ENCODE measurements around the gene EFNA4. TPM values are rescaled to one million over a fixed set of nuclear protein-coding genes. Genes with fewer than 3 reads are reported as not detected.

EFNA4 gene
- total and polyA plus RNA-seq, 9 of the 15 experiments (the other 6 are each of a cell fraction or from before 2014, with no cell fraction given) = 0.68 to 7.4 (median 6.1) TPM

DNA sequence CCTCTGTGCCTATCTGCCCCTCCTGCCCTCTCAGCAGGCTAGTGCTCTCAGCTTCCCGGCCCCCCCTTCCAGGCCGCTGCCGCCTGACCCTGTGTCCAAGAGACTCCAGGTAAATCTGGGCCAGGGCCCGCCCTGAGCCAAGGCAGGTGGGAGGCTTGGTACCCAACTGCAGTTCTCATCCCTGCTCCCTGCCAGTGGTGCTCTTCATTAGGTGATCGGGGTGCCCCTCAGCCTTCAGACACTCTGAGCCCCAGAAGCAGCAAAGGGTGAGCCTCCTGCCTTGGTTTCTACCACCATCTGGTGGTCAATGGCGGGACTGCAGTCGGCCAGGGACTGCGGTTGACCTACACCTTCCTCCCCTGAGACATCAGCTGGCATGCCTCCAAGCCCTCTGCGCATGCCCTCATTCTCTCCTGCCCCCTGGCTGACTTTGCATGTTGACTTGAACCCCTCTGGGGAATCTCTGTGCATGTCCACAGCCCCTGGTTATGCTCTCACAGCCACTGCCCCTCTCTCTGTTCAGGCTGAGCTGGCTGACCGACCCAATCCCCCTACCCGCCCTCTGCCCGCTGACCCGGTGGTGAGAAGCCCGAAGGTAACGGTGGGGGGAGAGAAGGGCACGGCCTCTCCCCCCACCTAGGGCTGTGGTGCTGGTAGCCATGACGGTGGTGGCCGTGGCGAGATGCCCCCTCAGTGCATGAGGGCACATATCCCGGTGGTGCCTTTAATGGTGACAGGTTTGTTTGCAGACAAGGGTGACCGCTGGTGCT, 2.0 kb upstream of the EFNA4 start (continued):
- TF ChIP-seq MBD2 (IDR thresholded peaks at IDR 0.05; ENCODE audit: borderline replicate concordance, low read depth) = no peak
- 0 out of 4 replicates have a peak, but pooled peaks of 1 of the 2 experiments have one; percentile 20 for TF ChIP-seq NONO (IDR thresholded peaks at IDR 0.05; ENCODE audit: low read depth in 2 of 2, low read length in 1 of 2)
- no peak for TF ChIP-seq CREB3 (tag; conservative IDR thresholded peaks at IDR 0.05; ENCODE audit: low read depth)
- TF ChIP-seq GTF2E2 (tag; IDR thresholded peaks at IDR 0.05) = no peak
- TF ChIP-seq ZNF766 (CRISPR knock-in tag; conservative IDR thresholded peaks at IDR 0.05) = no peak
- no peak for TF ChIP-seq RFX1 (IDR thresholded peaks at IDR 0.05)
- no peak for TF ChIP-seq CXXC5 (CRISPR knock-in tag; IDR thresholded peaks at IDR 0.05)
- TF ChIP-seq, protein P1, sequence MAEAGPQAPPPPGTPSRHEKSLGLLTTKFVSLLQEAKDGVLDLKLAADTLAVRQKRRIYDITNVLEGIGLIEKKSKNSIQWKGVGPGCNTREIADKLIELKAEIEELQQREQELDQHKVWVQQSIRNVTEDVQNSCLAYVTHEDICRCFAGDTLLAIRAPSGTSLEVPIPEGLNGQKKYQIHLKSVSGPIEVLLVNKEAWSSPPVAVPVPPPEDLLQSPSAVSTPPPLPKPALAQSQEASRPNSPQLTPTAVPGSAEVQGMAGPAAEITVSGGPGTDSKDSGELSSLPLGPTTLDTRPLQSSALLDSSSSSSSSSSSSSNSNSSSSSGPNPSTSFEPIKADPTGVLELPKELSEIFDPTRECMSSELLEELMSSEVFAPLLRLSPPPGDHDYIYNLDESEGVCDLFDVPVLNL (CRISPR knock-in tag; IDR thresholded peaks at IDR 0.05; ENCODE audit: low read depth) = 0 out of 2 replicates have a peak, but pooled peaks have one; percentile 24
- TF ChIP-seq USF2 (CRISPR knock-in tag; IDR thresholded peaks at IDR 0.05) = no peak
- TF ChIP-seq NFYB (IDR thresholded peaks at IDR 0.05; ENCODE audit: extremely low read depth, insufficient read length) = no peak
- TF ChIP-seq MGA (IDR thresholded peaks at IDR 0.05) = no peak

Data from K562 (cell line).